Renal pelvis (tissue), 3 donors: Measurements from ENCODE around the gene DHRSX. TPM values are rescaled to one million over a fixed set of nuclear protein-coding genes. Genes with fewer than 3 reads are reported as not detected.

ENCODE experiments used
- polyA plus RNA-seq, 3 donors: library from polyadenylated mRNA; unstranded; fragments of 120-200 nt; gene quantifications; one replicate each; pipeline ENCODE4 v1.2.1, GENCODE V29; 2013; ENCODE audit not compliant: insufficient read length in 3 of 3

Gene DHRSX
- polyA plus RNA-seq, 3 donors: 28.3 to 35.5 (median 32.7) TPM

Other genes starting within 250 kb of the DHRSX start
- gene ZBED1, start within 50 bp of the DHRSX start, polyA plus RNA-seq: 10 to 100 TPM; 35.8 to 53.6 (median 44.4) TPM
- 100 to 1,000 TPM; 130 to 209 (median 193) TPM for gene CD99, start 190.3 kb upstream of the DHRSX start, polyA plus RNA-seq